HepG2 (cell line): ENCODE results near the gene LTC4S. TPM values are rescaled to one million over a fixed set of nuclear protein-coding genes. Genes with fewer than 3 reads are reported as not detected.
"Not testable (repeated sequence)": the region's sequence is repeated elsewhere in the genome, so short reads cannot be mapped to it uniquely, and the experiment has no call there.

Source experiments
- ATAC-seq: fragments of 200-7000 bp; cut with Tn5 transposase; 3 replicates; pipeline ENCODE4 v1.9.1; 2020; ENCODE audit warnings: mild to moderate bottlenecking, moderate library complexity
- BruUV-seq: library from RNA; stranded (reverse); fragments of 400-500 nt; replicated peaks from 2 replicates; lab custom pipeline; 2021; lab: Mats Ljungman, UMichigan
- CTCF ChIA-PET: fragments of 300-600 bp; formaldehyde crosslinking; extraction: SDS; loops from one replicate; lab custom pipeline; 2021; ENCODE audit warnings: low total read pairs, inconsistent platforms, low intra/inter-chr PET ratio; lab: Yijun Ruan, JAX
- POLR2A ChIA-PET: fragments of 350-600 bp; sonication (Branson Sonifier 250); formaldehyde crosslinking; loops from one replicate; lab custom pipeline; 2020; ENCODE audit warnings: antibody characterized with exemption, inconsistent platforms; lab: Yijun Ruan, JAX
- DNase-seq: peaks from one replicate; pipeline ENCODE4 v3.0.0-alpha.2; 2015; ENCODE audit warnings: low spot score
- FAIRE-seq: peaks from 3 replicates; lab custom pipeline; 2011; peaks lifted over from hg19 to GRCh38; lab: Jason Lieb, UNC
- H2AFZ ChIP-seq: one replicate; pipeline ENCODE4 v1.6.1; 2011; ENCODE audit warnings: low read length, inconsistent platforms
- H3K27ac ChIP-seq: fragments of 300-600 bp; 3 replicates; pipeline ENCODE4 v1.8.0; 2011; ENCODE audit warnings: mixed run types, mild to moderate bottlenecking, mixed read lengths, low read length, inconsistent platforms; ENCODE audit not compliant: insufficient read depth; ENCODE audit errors: extremely low read length
- H3K27me3 ChIP-seq, 2 experiments: fragments of 200-600 bp in 1 of 2; 2 replicates in 1 of 2; 3 replicates in 1 of 2; pipeline versions ENCODE4 v1.6.0 to v1.8.0; 2011; ENCODE audit warnings: low read length in 2 of 2, mild to moderate bottlenecking in 2 of 2, moderate library complexity in 2 of 2, inconsistent platforms in 1 of 2; ENCODE audit not compliant: insufficient read depth in 2 of 2, control insufficient read depth in 1 of 2
- H3K36me3 ChIP-seq, 2 experiments: fragments of 200-600 bp in 1 of 2; replicated peaks in 1 of 2; 2 replicates in 1 of 2; 3 replicates in 1 of 2; pipeline versions ENCODE4 v1.5.1 to v1.8.0; 2011; ENCODE audit warnings: low read length in 2 of 2, inconsistent platforms in 1 of 2; ENCODE audit not compliant: insufficient read depth in 2 of 2, control insufficient read depth in 1 of 2
- H3K4me1 ChIP-seq: 2 replicates; pipeline ENCODE4 v1.5.1; 2012; ENCODE audit warnings: low read length, inconsistent platforms; ENCODE audit not compliant: insufficient read depth
- H3K4me2 ChIP-seq: 2 replicates; pipeline ENCODE4 v1.6.0; 2011; ENCODE audit warnings: low read depth, low read length, inconsistent platforms
- H3K4me3 ChIP-seq, 3 experiments: fragments of 200-600 bp in 1 of 3; sonication (generic), shearing (Covaris generic) in 1 of 3; replicated peaks in 1 of 3; 2 replicates each; pipeline ENCODE4 v1.5.1; 2011 to 2016; ENCODE audit warnings: low read length in 3 of 3, inconsistent platforms in 2 of 3, low read depth in 2 of 3, mild to moderate bottlenecking in 2 of 3, control low read depth in 1 of 3, mixed read lengths in 1 of 3; ENCODE audit not compliant: insufficient read depth in 1 of 3
- H3K79me2 ChIP-seq: one replicate; pipeline ENCODE4 v1.6.1; 2011; ENCODE audit warnings: low read length, inconsistent platforms; ENCODE audit not compliant: insufficient read depth
- H3K9ac ChIP-seq: 2 replicates; pipeline ENCODE4 v1.6.0; 2011; ENCODE audit warnings: mild to moderate bottlenecking, low read depth, low read length, inconsistent platforms; ENCODE audit not compliant: insufficient read depth
- H3K9me3 ChIP-seq: 2 replicates; pipeline ENCODE4 v1.5.1; 2012; ENCODE audit warnings: mild to moderate bottlenecking, low read length
- H4K20me1 ChIP-seq: 2 replicates; pipeline ENCODE4 v1.6.0; 2011; ENCODE audit warnings: inconsistent platforms, mild to moderate bottlenecking, low read length, moderate library complexity; ENCODE audit not compliant: insufficient read depth
- ZNF263 ChIP-seq: sonication (generic); formaldehyde crosslinking; IDR thresholded peaks from 2 replicates; pipeline ENCODE4 v1.4.0; 2020; ENCODE audit warnings: missing genetic modification reagents
- WGBS: methylation state at CpG from one replicate; pipeline ENCODE4 v1.1.6; 2017; ENCODE audit warnings: low lambda C conversion rate; 5-methylcytosine and 5-hydroxymethylcytosine counted together
- in situ Hi-C: cut with HindIII; loops from 2 replicates; pipeline ENCODE4 v1.10.0; 2017; ENCODE audit warnings: low pct_unique_long_range_greater_than_20kb; ENCODE audit not compliant: extremely low pct_ligation_motif_present
- intact Hi-C: fragments of 100-400 bp; cut with micrococcal nuclease; formaldehyde crosslinking; loops from one replicate; pipeline ENCODE4 v1.10.0; 2022; ENCODE audit not compliant: unreplicated experiment
- polyA plus RNA-seq, 8 experiments: library from polyadenylated mRNA; depleted of rRNA in 3 of 8; stranded (reverse) in 7 of 8; unstranded in 1 of 8; fragments of >200 nt; fragmentation: Illumina TruSeq in 4 of 8; extraction: Trizol in 4 of 8; gene quantifications; 2 replicates each; pipeline versions ENCODE4 v1.2.1 to v1.2.3, GENCODE V29; 2011 to 2016; ENCODE audit warnings: low read depth in 4 of 8, missing spikeins in 1 of 8, mixed read lengths in 1 of 8; ENCODE audit not compliant: insufficient read depth in 1 of 8
- total RNA-seq, 5 experiments: library from RNA; depleted of rRNA; stranded (reverse); fragments of >200 nt; fragmentation: Illumina TruSeq; extraction: Trizol; gene quantifications; 2 replicates each; pipeline ENCODE4 v1.2.3, GENCODE V29; 2016; ENCODE audit warnings: low read depth in 1 of 5
- TF ChIP-seq, protein P1 (sequence below): sonication (generic); formaldehyde crosslinking; IDR thresholded peaks from 2 replicates; pipeline ENCODE4 v1.5.1; 2020; ENCODE audit warnings: mild to moderate bottlenecking, missing genetic modification reagents, moderate library complexity
- TF ChIP-seq, protein P2 (sequence below): sonication (generic); formaldehyde crosslinking; IDR thresholded peaks from 2 replicates; pipeline ENCODE4 v1.4.0; 2020; ENCODE audit warnings: missing genetic modification reagents

LTC4S gene
- total and polyA plus RNA-seq, 2 of the 13 experiments (the other 11 are each of a cell fraction or from before 2014, with no cell fraction given) = 0.35 TPM; not detected in 1

DNA sequence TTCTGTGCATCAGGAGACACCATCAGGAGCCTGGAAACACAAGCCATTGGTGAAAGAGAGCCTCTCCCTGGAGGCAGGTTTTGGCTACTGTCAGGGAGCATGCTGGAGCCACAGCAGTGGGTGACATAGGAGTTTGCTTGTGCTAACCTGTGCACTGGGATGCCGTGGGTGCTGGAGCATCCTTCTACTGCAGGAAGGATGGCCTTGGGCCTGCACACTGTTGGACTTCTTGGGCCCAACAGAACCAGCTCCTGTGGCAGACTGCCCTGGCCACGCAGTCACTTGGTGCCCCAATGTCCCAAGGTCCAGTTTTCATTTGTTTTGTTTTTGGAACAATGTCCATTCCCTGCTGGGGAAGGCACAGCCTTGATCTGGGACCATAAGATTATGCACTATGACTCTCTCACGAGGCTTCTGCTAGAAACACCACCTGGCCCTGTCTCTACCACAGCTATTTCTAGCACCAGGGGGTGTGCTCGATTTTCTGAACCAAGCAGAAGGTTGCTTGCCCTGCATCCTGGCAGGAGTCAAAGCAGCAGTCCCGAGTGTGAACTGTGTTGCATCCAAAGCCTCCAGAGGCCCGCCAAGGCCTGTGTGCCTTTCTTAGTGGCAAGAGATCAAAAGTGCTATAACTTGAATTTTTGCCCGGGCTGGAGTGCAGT lies 5.5 kb upstream of the LTC4S start:
- peak; percentile 21 for ATAC-seq
- no peaks in the 10 kb centered on the region for H3K27me3 ChIP-seq
- TF ChIP-seq, protein P1, sequence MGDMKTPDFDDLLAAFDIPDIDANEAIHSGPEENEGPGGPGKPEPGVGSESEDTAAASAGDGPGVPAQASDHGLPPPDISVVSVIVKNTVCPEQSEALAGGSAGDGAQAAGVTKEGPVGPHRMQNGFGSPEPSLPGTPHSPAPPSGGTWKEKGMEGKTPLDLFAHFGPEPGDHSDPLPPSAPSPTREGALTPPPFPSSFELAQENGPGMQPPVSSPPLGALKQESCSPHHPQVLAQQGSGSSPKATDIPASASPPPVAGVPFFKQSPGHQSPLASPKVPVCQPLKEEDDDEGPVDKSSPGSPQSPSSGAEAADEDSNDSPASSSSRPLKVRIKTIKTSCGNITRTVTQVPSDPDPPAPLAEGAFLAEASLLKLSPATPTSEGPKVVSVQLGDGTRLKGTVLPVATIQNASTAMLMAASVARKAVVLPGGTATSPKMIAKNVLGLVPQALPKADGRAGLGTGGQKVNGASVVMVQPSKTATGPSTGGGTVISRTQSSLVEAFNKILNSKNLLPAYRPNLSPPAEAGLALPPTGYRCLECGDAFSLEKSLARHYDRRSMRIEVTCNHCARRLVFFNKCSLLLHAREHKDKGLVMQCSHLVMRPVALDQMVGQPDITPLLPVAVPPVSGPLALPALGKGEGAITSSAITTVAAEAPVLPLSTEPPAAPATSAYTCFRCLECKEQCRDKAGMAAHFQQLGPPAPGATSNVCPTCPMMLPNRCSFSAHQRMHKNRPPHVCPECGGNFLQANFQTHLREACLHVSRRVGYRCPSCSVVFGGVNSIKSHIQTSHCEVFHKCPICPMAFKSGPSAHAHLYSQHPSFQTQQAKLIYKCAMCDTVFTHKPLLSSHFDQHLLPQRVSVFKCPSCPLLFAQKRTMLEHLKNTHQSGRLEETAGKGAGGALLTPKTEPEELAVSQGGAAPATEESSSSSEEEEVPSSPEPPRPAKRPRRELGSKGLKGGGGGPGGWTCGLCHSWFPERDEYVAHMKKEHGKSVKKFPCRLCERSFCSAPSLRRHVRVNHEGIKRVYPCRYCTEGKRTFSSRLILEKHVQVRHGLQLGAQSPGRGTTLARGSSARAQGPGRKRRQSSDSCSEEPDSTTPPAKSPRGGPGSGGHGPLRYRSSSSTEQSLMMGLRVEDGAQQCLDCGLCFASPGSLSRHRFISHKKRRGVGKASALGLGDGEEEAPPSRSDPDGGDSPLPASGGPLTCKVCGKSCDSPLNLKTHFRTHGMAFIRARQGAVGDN (CRISPR knock-in tag) = 0 out of 2 replicates have a peak, but pooled peaks have one; percentile 16
- TF ChIP-seq, protein P2, sequence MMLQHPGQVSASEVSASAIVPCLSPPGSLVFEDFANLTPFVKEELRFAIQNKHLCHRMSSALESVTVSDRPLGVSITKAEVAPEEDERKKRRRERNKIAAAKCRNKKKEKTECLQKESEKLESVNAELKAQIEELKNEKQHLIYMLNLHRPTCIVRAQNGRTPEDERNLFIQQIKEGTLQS = no peak
- no peak for TF ChIP-seq ZNF263 (CRISPR knock-in tag)
- TF ChIP-seq, all 625 proteins: peak for 1
- Histone ChIP-seq H3K36me3 (peaks cover 0 to 1% of the 10 kb centered on the region in 2 experiments; a peak in 1 of 5 replicates), H3K9me3 (no peaks in the 10 kb centered on the region), H3K27ac (no peak overlapping the region), H2AFZ (no peak overlapping the region), H3K4me3 (no peak overlapping the region), H3K9ac (no peak overlapping the region), H3K4me2 (no peak overlapping the region), H4K20me1 (no peaks in the 10 kb centered on the region), H3K4me1 (peaks cover 27% of the 10 kb centered on the region), H3K79me2 (no peaks in the 10 kb centered on the region)
- FAIRE-seq = no peak
- no TSS peak for BruUV-seq
- ChIA-PET CTCF (no interaction called here), POLR2A (no interaction called here)
- in situ Hi-C loops (no loop called here), intact Hi-C loops (no loop called here)
- DNase-seq = no peak
- WGBS = 51% methylated on average over 5 of the region's 7 CpGs

DNA sequence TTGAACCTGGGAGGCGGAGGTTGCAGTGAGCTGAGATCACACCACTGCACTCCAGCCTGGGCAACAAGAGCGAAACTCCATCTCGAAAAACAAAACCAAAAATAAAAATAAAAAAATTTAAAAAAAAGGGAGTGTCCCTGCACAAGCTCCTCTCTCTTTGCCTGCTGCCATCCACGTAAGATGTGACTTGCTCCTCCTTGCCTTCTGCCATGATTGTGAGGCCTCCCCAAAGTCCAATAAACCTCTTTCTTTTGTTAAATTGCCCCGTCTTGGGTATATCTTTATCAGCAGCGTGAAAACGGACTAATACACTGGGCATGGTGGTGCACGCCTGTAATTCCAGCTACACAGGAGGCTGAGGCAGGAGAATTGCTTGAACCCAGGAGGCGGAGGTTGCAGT lies 4.5 kb upstream of the LTC4S start:
- CTCF ChIA-PET, in situ Hi-C loops, intact Hi-C loops: not testable (repeated sequence)

More for the DNA sequence above, 4.5 kb upstream of the LTC4S start:
- H3K9me3 ChIP-seq, H3K79me2 ChIP-seq, H3K27me3 ChIP-seq, H3K36me3 ChIP-seq, H3K9ac ChIP-seq, H3K4me2 ChIP-seq, H3K4me3 ChIP-seq, POLR2A ChIA-PET, BruUV-seq, FAIRE-seq, H2AFZ ChIP-seq, DNase-seq, H4K20me1 ChIP-seq, H3K27ac ChIP-seq, ATAC-seq: not testable (repeated sequence)
- 98% methylated on average over 9 of the region's 9 CpGs for WGBS
- H3K4me1 ChIP-seq = peaks cover 36% of the 10 kb centered on the region
